HG03521 (cell line): ENCODE data around the gene SRSF10.
"Not testable (repeated sequence)": the region's sequence is repeated elsewhere in the genome, so short reads cannot be mapped to it uniquely, and the experiment has no call there.

ENCODE experiments used
- ATAC-seq: cut with Tn5 transposase; IDR thresholded peaks from one replicate; pipeline ENCODE4 v1.9.1; 2021; ENCODE audit warnings: mild to moderate bottlenecking, moderate library complexity; ENCODE audit not compliant: unreplicated experiment

Gene SRSF10

GRCh38 chr1:23979881-23980727 is at the start of gene SRSF10:
SRSF10 (minus strand) TSS chr1:23980327; CDS start chr1:23980255, 72 bp downstream.
- ATAC-seq = peak; percentile 94

- ATAC-seq = no peak
Observed at GRCh38 chr1:24027838-24028468, 47.8 kb upstream of the SRSF10 start.

- no peak for ATAC-seq
Observed at GRCh38 chr1:24022581-24023361, 42.6 kb upstream of the SRSF10 start.

- no peak for ATAC-seq
Observed at GRCh38 chr1:24021403-24022266, 41.5 kb upstream of the SRSF10 start.

GRCh38 chr1:24020470-24020869 is 40.3 kb upstream of the SRSF10 start:
- ATAC-seq = no peak

- no peak for ATAC-seq
Observed at GRCh38 chr1:24020025-24020424, 39.9 kb upstream of the SRSF10 start.

- ATAC-seq = no peak
Observed at GRCh38 chr1:24018611-24019580, 38.8 kb upstream of the SRSF10 start.

GRCh38 chr1:24015221-24016210 is 35.4 kb upstream of the SRSF10 start:
- ATAC-seq = no peak

GRCh38 chr1:24012878-24013277 is 32.8 kb upstream of the SRSF10 start:
- ATAC-seq = not testable (repeated sequence)

GRCh38 chr1:24010650-24011049 is 30.5 kb upstream of the SRSF10 start:
- no peak for ATAC-seq

GRCh38 chr1:24009406-24009805 is 29.3 kb upstream of the SRSF10 start:
- no peak for ATAC-seq

GRCh38 chr1:24008574-24009184 is 28.6 kb upstream of the SRSF10 start:
- not testable (repeated sequence) for ATAC-seq

- no peak for ATAC-seq
Observed at GRCh38 chr1:24007079-24007478, 27.0 kb upstream of the SRSF10 start.

- no peak for ATAC-seq
Observed at GRCh38 chr1:24005163-24005562, 25.0 kb upstream of the SRSF10 start.

GRCh38 chr1:24004132-24004531 is 24.0 kb upstream of the SRSF10 start:
- no peak for ATAC-seq

- ATAC-seq = no peak
Observed at GRCh38 chr1:24003331-24003972, 23.3 kb upstream of the SRSF10 start.

GRCh38 chr1:24002695-24003094 is 22.6 kb upstream of the SRSF10 start:
- ATAC-seq = no peak
